GM21825 (cell line): ENCODE measurements around the gene TSPYL4.

Source experiments
- ATAC-seq: cut with Tn5 transposase; IDR thresholded peaks from one replicate; pipeline ENCODE4 v1.9.1; 2021; ENCODE audit warnings: mild to moderate bottlenecking, moderate library complexity; ENCODE audit not compliant: unreplicated experiment

The TSPYL4 gene

GRCh38 chr6:116271149-116271708 lies 17.4 kb upstream of the TSPYL4 start:
- ATAC-seq = no peak

- ATAC-seq = peak; percentile 90
Measured at GRCh38 chr6:116268589-116269293, 14.9 kb upstream of the TSPYL4 start.

- ATAC-seq = no peak
Measured at GRCh38 chr6:116267836-116268588, 14.1 kb upstream of the TSPYL4 start.

- ATAC-seq = no peak
Measured at GRCh38 chr6:116266803-116267202, 12.9 kb upstream of the TSPYL4 start.

- ATAC-seq = no peak
Measured at GRCh38 chr6:116265041-116265829, 11.4 kb upstream of the TSPYL4 start.

GRCh38 chr6:116263353-116263752 lies 9.5 kb upstream of the TSPYL4 start:
- no peak for ATAC-seq

GRCh38 chr6:116258520-116258919 lies 4.6 kb upstream of the TSPYL4 start:
- ATAC-seq = no peak

GRCh38 chr6:116256694-116257093 lies 2.8 kb upstream of the TSPYL4 start:
- ATAC-seq = no peak

- ATAC-seq = no peak
Measured at GRCh38 chr6:116255246-116255800, 1.4 kb upstream of the TSPYL4 start.

- ATAC-seq = peak; percentile 31
Measured at GRCh38 chr6:116254297-116255056, 602 bp upstream of the TSPYL4 start.

GRCh38 chr6:116253188-116253504 lies 729 bp downstream of the TSPYL4 start:
- ATAC-seq = no peak

GRCh38 chr6:116251568-116252384 lies 2.1 kb downstream of the TSPYL4 start:
- ATAC-seq = no peak

GRCh38 chr6:116248577-116248976 lies 5.3 kb downstream of the TSPYL4 start:
- no peak for ATAC-seq

- ATAC-seq = no peak
Measured at GRCh38 chr6:116247285-116247684, 6.6 kb downstream of the TSPYL4 start.

GRCh38 chr6:116246089-116246488 lies 7.8 kb downstream of the TSPYL4 start:
- no peak for ATAC-seq

GRCh38 chr6:116244284-116244683 lies 9.6 kb downstream of the TSPYL4 start:
- no peak for ATAC-seq

GRCh38 chr6:116239856-116240255 lies 14.0 kb downstream of the TSPYL4 start:
- no peak for ATAC-seq

GRCh38 chr6:116239256-116239655 lies 14.6 kb downstream of the TSPYL4 start:
- ATAC-seq = no peak

GRCh38 chr6:116238083-116238482 lies 15.8 kb downstream of the TSPYL4 start:
- ATAC-seq = no peak

GRCh38 chr6:116234689-116235088 lies 19.2 kb downstream of the TSPYL4 start:
- ATAC-seq = no peak
